Measurements from ENCODE around the gene KIRREL2. TPM values are rescaled to one million over a fixed set of nuclear protein-coding genes. Genes with fewer than 3 reads are reported as not detected.

Gene KIRREL2
- total and polyA plus RNA-seq, 11 donors, result 0.77 TPM; not detected in 10

GRCh38 chr19:35905178-35905727 lies 48.5 kb downstream of the KIRREL2 start:
- WGBS, 4 donors, result 70 to 73% (median 72%) methylated on average over 6 of the region's 6 CpGs
- Histone ChIP-seq H3K4me3 (peak overlapping the region in 1 of 12 donors; percentile 69), H3K36me3 (peaks cover 0 to 4% (median 0%) of the 10 kb centered on the region in 9 donors), H3K4me1 (peaks cover 0 to 61% (median 0%) of the 10 kb centered on the region in 12 donors), H3K27ac (peak overlapping the region in 7 of 12 donors; percentile 3 to 88 (median 46)), H3K9me3 (no peaks in the 10 kb centered on the region), H3K27me3 (peaks cover 0 to 6% (median 0%) of the 10 kb centered on the region in 9 donors)
- no peak for DNase-seq
- intact Hi-C loops (cut with DNase I), result no loop called here
- TF ChIP-seq CTCF (IDR thresholded peaks at IDR 0.05) (no peak), POLR2A (IDR thresholded peaks at IDR 0.05) (no peak)
- no peak for ATAC-seq

- TF ChIP-seq CTCF (IDR thresholded peaks at IDR 0.05), result no peak
- no peak for TF ChIP-seq POLR2A (IDR thresholded peaks at IDR 0.05)
- WGBS, 4 donors, result 34 to 42% (median 35%) methylated on average over 11 to 12 of the region's 12 CpGs
- Histone ChIP-seq H3K4me3 (peak overlapping the region in 10 of 12 donors; percentile 12 to 69 (median 42)), H3K9me3 (no peaks in the 10 kb centered on the region), H3K27me3 (peaks cover 0 to 6% (median 0%) of the 10 kb centered on the region in 9 donors), H3K4me1 (peaks cover 0 to 61% (median 0%) of the 10 kb centered on the region in 12 donors), H3K27ac (peak overlapping the region in 7 of 12 donors; percentile 14 to 88 (median 57)), H3K36me3 (peaks cover 0 to 4% (median 0%) of the 10 kb centered on the region in 9 donors)
- ATAC-seq (no peak), DNase-seq (no peak)
- intact Hi-C loops (cut with DNase I), result no loop called here
These were observed 50.6 kb downstream of the KIRREL2 start for GRCh38 chr19:35907377-35907745.

GRCh38 chr19:35908010-35908441 lies 51.3 kb downstream of the KIRREL2 start, which contains the start of gene TYROBP:
Gene TYROBP, minus strand, starts transcription at chr19:35908295. Its CDS starts 67 bp downstream, at chr19:35908228.
- peak in 4 of 5 donors; percentile 50 to 81 (median 58) for DNase-seq
- intact Hi-C loops (cut with DNase I), result no loop called here
- 56 to 72% (median 63%) methylated on average over 9 of the region's 9 CpGs for WGBS, 4 donors
- ATAC-seq, result peak in 3 of 4 donors; percentile 47 to 57 (median 53)
- peak within 1 kb of the TSS in 10 of 12 donors; percentile 12 to 69 (median 42) for H3K4me3 ChIP-seq
- TF ChIP-seq CTCF (IDR thresholded peaks at IDR 0.05), result no peak
- TF ChIP-seq POLR2A (IDR thresholded peaks at IDR 0.05), result no peak
- H3K27ac ChIP-seq, result peak within 1 kb of the TSS in 10 of 12 donors; percentile 7 to 88 (median 42)
- H3K4me1 ChIP-seq, result peaks cover 0 to 60% (median 0%) of the 10 kb centered on the region in 12 donors
- peaks cover 0 to 6% (median 0%) of the 10 kb centered on the region in 9 donors for H3K27me3 ChIP-seq
- no peaks in the 10 kb centered on the region for H3K9me3 ChIP-seq
- H3K36me3 ChIP-seq, result peaks cover 0 to 4% (median 0%) of the 10 kb centered on the region in 9 donors

- DNase-seq, result peak; percentile 77 to 87 (median 81)
- Histone ChIP-seq H3K4me3 (peak overlapping the region in 3 of 12 donors; percentile 3 to 69 (median 25)), H3K36me3 (peaks cover 0 to 4% (median 0%) of the 10 kb centered on the region in 9 donors), H3K27ac (peak overlapping the region in 8 of 12 donors; percentile 6 to 88 (median 53)), H3K4me1 (peaks cover 0 to 62% (median 0%) of the 10 kb centered on the region in 12 donors), H3K27me3 (peaks cover 0 to 6% (median 0%) of the 10 kb centered on the region in 9 donors), H3K9me3 (no peaks in the 10 kb centered on the region)
- peak; percentile 63 to 89 (median 84) for ATAC-seq
- intact Hi-C loops (cut with DNase I), result no loop called here
- TF ChIP-seq CTCF (IDR thresholded peaks at IDR 0.05) (no peak), POLR2A (IDR thresholded peaks at IDR 0.05) (no peak)
- WGBS, 4 donors, result 62 to 79% (median 72%) methylated on average over 10 of the region's 10 CpGs
These were observed 52.4 kb downstream of the KIRREL2 start for GRCh38 chr19:35908973-35909683.
